ENCODE data around the gene AMOTL1. TPM values are rescaled to one million over a fixed set of nuclear protein-coding genes. Genes with fewer than 3 reads are reported as not detected.
A peak's percentile ranks its signal among the peaks of the same experiment; 100 is the strongest.

The AMOTL1 gene
- total RNA-seq, 1 experiment from 2014 or later: 32.6 TPM

DNA sequence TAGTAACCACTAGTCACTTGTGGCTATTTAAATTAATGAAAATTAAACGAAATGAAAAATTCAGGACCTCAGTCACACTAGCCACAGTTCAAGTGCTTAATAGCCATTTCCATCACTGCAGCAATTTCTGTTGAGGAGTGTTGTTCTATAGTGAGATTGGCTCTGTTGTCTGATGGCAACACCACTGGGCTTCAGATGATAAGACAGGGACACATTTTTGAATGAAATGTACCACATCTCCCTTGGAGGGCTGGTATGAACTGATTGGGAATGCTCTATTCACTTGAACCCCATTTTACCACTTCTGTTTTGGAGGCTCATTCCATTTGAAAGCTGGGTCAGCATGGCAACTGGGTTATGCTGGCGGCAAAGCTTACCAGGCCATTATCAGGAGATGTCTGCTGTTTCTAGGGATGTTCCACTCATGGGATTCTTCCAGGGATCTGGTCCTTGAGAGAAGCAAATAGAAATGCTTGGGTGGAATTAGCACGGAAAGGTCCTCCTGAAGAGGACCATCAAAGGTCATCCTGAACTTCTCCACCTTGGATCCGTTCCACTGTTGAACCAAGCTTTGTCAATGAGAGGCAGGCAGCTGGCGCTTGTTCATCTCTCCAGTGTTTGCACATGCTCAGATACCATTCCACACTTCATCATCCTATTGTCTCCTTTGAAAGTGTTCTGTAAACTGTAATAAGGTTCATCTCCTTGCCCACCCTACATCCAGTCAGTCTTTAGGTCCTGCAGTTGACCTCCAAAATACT lies 7.6 kb downstream of the AMOTL1 start:
- H3K79me2 ChIP-seq (ENCODE audit: low read length): peaks cover 100% of the 10 kb centered on the region
- H3K27ac ChIP-seq (ENCODE audit: low read length): peak overlapping the region; percentile 82
- ATAC-seq (no peak), DNase-seq (no peak)
- ChIA-PET CTCF (no interaction called here), POLR2A (ENCODE audit: unreplicated experiment) (no interaction called here)
- TF ChIP-seq EZH2phosphoT487 (IDR thresholded peaks at IDR 0.05; ENCODE audit: borderline replicate concordance, low read length) (no peak), EZH2 (IDR thresholded peaks at IDR 0.05; ENCODE audit: low read length, unreplicated experiment) (no peak)
- TF ChIP-seq, protein P1, sequence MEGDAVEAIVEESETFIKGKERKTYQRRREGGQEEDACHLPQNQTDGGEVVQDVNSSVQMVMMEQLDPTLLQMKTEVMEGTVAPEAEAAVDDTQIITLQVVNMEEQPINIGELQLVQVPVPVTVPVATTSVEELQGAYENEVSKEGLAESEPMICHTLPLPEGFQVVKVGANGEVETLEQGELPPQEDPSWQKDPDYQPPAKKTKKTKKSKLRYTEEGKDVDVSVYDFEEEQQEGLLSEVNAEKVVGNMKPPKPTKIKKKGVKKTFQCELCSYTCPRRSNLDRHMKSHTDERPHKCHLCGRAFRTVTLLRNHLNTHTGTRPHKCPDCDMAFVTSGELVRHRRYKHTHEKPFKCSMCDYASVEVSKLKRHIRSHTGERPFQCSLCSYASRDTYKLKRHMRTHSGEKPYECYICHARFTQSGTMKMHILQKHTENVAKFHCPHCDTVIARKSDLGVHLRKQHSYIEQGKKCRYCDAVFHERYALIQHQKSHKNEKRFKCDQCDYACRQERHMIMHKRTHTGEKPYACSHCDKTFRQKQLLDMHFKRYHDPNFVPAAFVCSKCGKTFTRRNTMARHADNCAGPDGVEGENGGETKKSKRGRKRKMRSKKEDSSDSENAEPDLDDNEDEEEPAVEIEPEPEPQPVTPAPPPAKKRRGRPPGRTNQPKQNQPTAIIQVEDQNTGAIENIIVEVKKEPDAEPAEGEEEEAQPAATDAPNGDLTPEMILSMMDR (conservative IDR thresholded peaks at IDR 0.05; ENCODE audit: low read depth, low read length): no peak
- BruUV-seq (replicated peaks): no TSS peak
- H3K36me3 ChIP-seq (ENCODE audit: low read depth, low read length): no peaks in the 10 kb centered on the region
- H4K20me1 ChIP-seq (ENCODE audit: low read length): peaks cover 66% of the 10 kb centered on the region
- H3F3A ChIP-seq (ENCODE audit: low read length, unreplicated experiment): no peaks in the 10 kb centered on the region
- H2AFZ ChIP-seq (ENCODE audit: low read length): no peak overlapping the region
- H3K9ac ChIP-seq (ENCODE audit: low read length): no peak overlapping the region; the same call in 1 of the 2 replicates
- peak overlapping the region; percentile 20; the same call in 1 of the 2 replicates for H3K4me3 ChIP-seq (ENCODE audit: low read length)
- H3K4me1 ChIP-seq (ENCODE audit: insufficient read depth, low read length): peaks cover 50% of the 10 kb centered on the region
- H3K27me3 ChIP-seq (ENCODE audit: low read length): no peaks in the 10 kb centered on the region
- intact Hi-C loops (cut with micrococcal nuclease): no loop called here
- no peaks in the 10 kb centered on the region for H3K9me3 ChIP-seq (ENCODE audit: low read length)
- no peaks in the 10 kb centered on the region for H3K9me2 ChIP-seq (replicated peaks; ENCODE audit: low read length)
- H3K4me2 ChIP-seq (ENCODE audit: low read length): peak overlapping the region; percentile 69

DNA sequence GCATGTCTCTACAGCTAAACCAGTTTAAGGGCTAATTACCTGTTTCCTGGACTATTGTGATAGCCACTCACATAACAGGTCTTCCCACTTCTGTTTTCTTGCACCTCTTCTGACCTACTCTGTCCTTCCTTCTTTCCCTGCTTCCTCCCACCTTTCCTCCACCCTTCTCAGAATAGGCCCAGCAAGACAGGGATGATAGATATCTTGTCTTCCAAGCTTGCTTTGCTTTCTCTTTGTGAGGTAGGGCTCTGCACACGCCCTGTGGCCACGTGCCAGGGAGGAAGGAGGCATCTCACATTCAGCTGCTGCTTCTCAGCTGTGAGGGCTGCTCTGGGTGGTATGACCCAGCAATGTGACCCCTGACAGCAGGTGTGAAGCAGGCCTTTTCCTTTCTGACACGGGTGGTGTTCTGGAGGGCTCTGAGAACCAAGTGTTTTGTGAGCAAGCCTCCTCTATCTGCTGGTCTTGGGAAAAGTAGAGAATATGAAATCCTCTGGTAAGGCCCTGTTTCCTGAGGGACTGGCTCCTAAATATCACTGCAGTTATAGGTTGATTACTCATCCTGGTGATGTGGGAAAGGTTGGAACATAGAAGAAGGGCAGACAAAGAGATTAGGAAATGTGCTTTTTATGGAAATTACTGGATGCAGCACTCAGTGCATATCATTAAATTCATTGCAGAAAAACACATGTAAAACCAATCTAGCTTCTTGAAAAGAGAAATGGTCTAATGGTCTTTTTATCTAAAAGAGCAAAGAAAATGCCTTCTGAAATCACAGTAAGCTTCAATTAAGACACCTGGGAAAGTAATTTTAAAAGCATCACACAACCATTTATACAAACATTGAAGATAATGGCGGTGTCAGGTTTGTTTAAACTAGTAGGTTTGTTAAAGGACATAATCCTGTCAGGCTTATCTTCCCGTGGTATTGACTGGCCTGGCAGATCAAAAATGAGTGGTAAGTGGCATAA lies 8.5 kb downstream of the AMOTL1 start:
- Histone ChIP-seq H3K4me3 (ENCODE audit: low read length) (peak overlapping the region; percentile 20; the same call in 1 of the 2 replicates), H3K27ac (ENCODE audit: low read length) (peak overlapping the region; percentile 82), H3K4me1 (ENCODE audit: insufficient read depth, low read length) (peaks cover 42% of the 10 kb centered on the region), H3K27me3 (ENCODE audit: low read length) (no peaks in the 10 kb centered on the region), H2AFZ (ENCODE audit: low read length) (no peak overlapping the region), H3K9ac (ENCODE audit: low read length) (peak overlapping the region; percentile 28; the same call in 1 of the 2 replicates), H3K4me2 (ENCODE audit: low read length) (peak overlapping the region; percentile 69), H3K9me3 (ENCODE audit: low read length) (no peaks in the 10 kb centered on the region), H4K20me1 (ENCODE audit: low read length) (peaks cover 61% of the 10 kb centered on the region), H3F3A (ENCODE audit: low read length, unreplicated experiment) (no peaks in the 10 kb centered on the region), H3K79me2 (ENCODE audit: low read length) (peaks cover 99% of the 10 kb centered on the region), H3K36me3 (ENCODE audit: low read depth, low read length) (no peaks in the 10 kb centered on the region), H3K9me2 (replicated peaks; ENCODE audit: low read length) (no peaks in the 10 kb centered on the region)
- ChIA-PET CTCF (interaction anchor here (0.6 to 0.7 kb wide), 2 partner anchors 10 to 330 kb away, joined by 3 read pairs; no protein-coding TSS in a partner anchor), POLR2A (ENCODE audit: unreplicated experiment) (no interaction called here)
- peak; percentile 76 for ATAC-seq
- TF ChIP-seq EZH2phosphoT487 (IDR thresholded peaks at IDR 0.05; ENCODE audit: borderline replicate concordance, low read length): no peak
- no peak for TF ChIP-seq EZH2 (IDR thresholded peaks at IDR 0.05; ENCODE audit: low read length, unreplicated experiment)
- TF ChIP-seq, protein P1 (conservative IDR thresholded peaks at IDR 0.05; ENCODE audit: low read depth, low read length): no peak
- intact Hi-C loops (cut with micrococcal nuclease): no loop called here
- DNase-seq: peak; percentile 69
- no TSS peak for BruUV-seq (replicated peaks)
